Stimulated activated memory B cell treated with anti-CD40 and anti-IgM and Interleukin-4, amounts not matched to agents 10 μg/mL and 1 μg/mL and 100 μg/mL, for 72 hours (primary cell): ENCODE results near the gene RECQL5.
A peak's percentile ranks its signal among the peaks of the same experiment; 100 is the strongest.

Source experiments
- ATAC-seq: fragments of 150-1000 bp; cut with Tn5 transposase; 2 replicates; pipeline ENCODE4 v1.10.0; 2021
- H3K27ac Mint-ChIP-seq: one replicate; pipeline ENCODE4 v1.8.0; 2022; ENCODE audit warnings: mild to moderate bottlenecking, mixed read lengths
- H3K27me3 Mint-ChIP-seq: one replicate; pipeline ENCODE4 v1.8.0; 2022; ENCODE audit warnings: mixed read lengths
- H3K36me3 Mint-ChIP-seq: one replicate; pipeline ENCODE4 v1.8.0; 2022; ENCODE audit warnings: mixed read lengths
- H3K4me1 Mint-ChIP-seq: one replicate; pipeline ENCODE4 v1.8.0; 2022; ENCODE audit warnings: mixed read lengths
- H3K4me3 Mint-ChIP-seq: one replicate; pipeline ENCODE4 v1.8.0; 2022; ENCODE audit warnings: mild to moderate bottlenecking, moderate library complexity, mixed read lengths
- H3K9me3 Mint-ChIP-seq: one replicate; pipeline ENCODE4 v1.8.0; 2022; ENCODE audit warnings: mixed read lengths

The RECQL5 gene

DNA sequence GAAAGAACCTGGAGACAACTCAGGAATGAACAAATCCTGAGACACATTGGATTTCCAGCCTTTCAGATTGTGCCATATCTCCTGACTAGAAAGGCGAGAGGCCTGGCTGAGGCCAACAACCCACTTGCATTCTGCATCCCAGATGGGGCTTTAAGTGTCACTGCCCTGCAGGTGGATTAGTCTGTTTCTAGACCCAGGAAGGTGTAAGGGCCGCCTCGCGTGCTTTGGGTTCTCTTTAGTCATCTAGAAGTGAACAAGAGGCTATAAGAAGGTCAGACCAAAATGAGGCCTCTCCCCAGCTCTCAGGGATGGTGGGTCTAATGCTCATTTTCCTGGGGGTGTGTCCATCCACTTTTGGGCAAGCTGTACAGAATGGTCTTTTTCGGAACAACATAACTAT lies 5.1 kb upstream of the RECQL5 start:
- H3K36me3 Mint-ChIP-seq: peaks cover 23% of the 10 kb centered on the region
- no peak overlapping the region for H3K4me3 Mint-ChIP-seq
- peaks cover 28% of the 10 kb centered on the region for H3K4me1 Mint-ChIP-seq
- no peak for ATAC-seq
- no peaks in the 10 kb centered on the region for H3K9me3 Mint-ChIP-seq
- no peaks in the 10 kb centered on the region for H3K27me3 Mint-ChIP-seq
- H3K27ac Mint-ChIP-seq: no peak overlapping the region

DNA sequence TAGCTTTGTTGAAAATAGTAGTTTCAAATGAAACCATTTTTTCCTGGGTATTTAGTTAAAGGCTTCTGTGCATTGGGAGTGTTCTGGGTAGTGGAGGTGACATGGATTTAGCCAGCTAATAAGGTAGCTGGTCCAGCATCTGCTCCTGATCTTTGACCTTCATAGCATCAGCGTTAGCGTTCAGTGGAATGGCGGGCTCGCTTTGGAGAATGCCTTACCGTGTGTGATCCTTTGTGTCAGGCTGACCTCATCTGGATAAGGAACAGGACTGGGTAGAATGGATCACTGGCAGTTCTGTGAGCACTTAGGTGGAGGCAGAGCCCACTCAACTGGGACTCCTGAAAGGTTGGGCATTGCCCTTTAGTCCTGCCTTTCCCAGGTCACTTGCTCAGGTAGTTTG lies 3.9 kb upstream of the RECQL5 start:
- Mint-ChIP-seq H3K9me3 (no peaks in the 10 kb centered on the region), H3K36me3 (peaks cover 23% of the 10 kb centered on the region), H3K4me1 (peaks cover 32% of the 10 kb centered on the region), H3K27ac (no peak overlapping the region), H3K4me3 (no peak overlapping the region), H3K27me3 (no peaks in the 10 kb centered on the region)
- ATAC-seq: no peak

DNA sequence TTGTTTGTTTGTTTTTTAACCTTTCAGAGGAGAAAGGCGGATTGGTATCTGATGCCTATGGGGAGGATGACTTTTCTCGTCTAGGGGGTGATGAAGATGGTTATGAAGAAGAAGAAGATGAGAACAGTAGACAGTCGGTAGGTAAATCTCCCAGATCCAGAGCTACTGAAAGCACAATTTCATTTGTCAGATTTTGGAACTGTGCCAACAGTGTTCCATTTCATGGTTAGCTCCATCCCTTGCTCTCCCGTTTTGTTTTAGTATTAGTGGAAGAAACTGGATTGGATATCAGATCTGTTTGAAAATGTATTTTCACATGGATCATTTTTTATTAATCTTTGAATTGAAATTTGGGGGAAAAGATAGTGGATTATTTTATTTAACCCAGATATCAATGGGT lies 1.5 kb upstream of the RECQL5 start:
- Mint-ChIP-seq H3K27me3 (no peaks in the 10 kb centered on the region), H3K36me3 (peaks cover 23% of the 10 kb centered on the region), H3K27ac (no peak overlapping the region), H3K4me3 (no peak overlapping the region), H3K9me3 (no peaks in the 10 kb centered on the region), H3K4me1 (peaks cover 43% of the 10 kb centered on the region)
- ATAC-seq: no peak

DNA sequence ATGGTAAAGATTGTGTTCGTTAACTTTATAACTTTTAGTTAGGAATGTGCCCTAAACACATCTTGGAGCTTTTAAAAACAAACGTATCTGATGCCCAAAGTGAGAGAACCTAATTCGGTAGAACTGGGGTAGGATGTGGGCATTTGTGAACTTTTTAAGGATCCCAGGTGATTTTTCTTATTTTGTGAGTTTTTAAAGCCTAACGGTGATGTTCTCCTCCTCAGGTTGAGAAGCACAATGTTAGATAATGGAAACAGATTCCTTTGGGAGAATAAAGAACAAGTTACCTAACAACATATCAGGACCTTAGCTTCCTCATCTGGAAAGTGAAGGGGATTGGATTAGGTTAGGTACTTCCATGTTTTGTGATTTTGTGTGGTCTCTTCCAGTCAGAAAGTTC lies 871 bp upstream of the RECQL5 start:
- Mint-ChIP-seq H3K9me3 (no peaks in the 10 kb centered on the region), H3K36me3 (peaks cover 23% of the 10 kb centered on the region), H3K4me3 (no peak overlapping the region)

DNA sequence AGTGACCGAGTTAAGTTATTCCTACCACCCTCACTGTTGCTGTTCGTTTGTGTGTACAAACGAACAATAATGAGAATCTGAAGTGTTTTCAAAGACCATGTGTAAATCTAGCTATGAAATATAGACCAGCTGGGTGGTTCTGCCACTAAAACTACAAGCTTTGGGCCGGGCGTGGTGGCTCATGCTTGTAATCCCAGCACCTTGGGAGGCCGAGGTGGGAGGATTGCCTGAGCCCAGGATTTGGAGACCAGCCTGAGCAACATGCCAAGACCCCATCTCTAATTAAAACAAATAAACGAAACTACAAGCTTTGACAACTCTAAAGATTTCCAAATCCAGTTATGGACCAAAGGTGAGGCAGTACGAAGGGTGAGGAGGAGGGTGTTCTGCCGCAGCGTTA lies 973 bp downstream of the RECQL5 start:
- H3K4me1 Mint-ChIP-seq: peaks cover 43% of the 10 kb centered on the region
- H3K9me3 Mint-ChIP-seq: no peaks in the 10 kb centered on the region
- ATAC-seq: no peak
- peak overlapping the region; percentile 41 for H3K4me3 Mint-ChIP-seq
- no peak overlapping the region for H3K27ac Mint-ChIP-seq
- H3K36me3 Mint-ChIP-seq: peaks cover 23% of the 10 kb centered on the region
- no peaks in the 10 kb centered on the region for H3K27me3 Mint-ChIP-seq

More for the DNA sequence above, 871 bp upstream of the RECQL5 start:
- ATAC-seq: no peak
- H3K27me3 Mint-ChIP-seq: no peaks in the 10 kb centered on the region
- H3K27ac Mint-ChIP-seq: no peak overlapping the region
- H3K4me1 Mint-ChIP-seq: peaks cover 43% of the 10 kb centered on the region

DNA sequence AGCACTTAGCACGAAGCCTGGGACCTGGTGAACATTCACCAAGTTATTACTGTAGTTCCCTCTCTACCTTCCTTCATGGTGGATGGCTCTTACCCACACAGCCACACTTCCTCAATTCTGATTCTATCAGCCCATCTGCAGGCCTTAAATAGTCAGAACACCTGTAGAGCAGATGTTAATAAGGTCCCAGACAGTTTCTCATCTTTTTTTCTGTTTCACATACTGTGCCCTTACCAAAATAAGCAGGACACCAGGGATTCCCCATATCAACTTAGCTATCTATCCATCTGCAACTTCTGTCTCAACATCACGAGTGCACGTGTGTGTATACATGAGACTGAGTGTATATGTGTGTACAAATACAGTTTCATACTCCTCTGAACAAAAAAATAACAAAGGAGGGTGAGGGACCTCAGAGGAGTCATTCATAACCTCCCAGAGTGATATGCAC lies 2.8 kb downstream of the RECQL5 start:
- H3K9me3 Mint-ChIP-seq: no peaks in the 10 kb centered on the region
- no peaks in the 10 kb centered on the region for H3K27me3 Mint-ChIP-seq
- no peak overlapping the region for H3K27ac Mint-ChIP-seq
- H3K4me3 Mint-ChIP-seq: peak overlapping the region; percentile 38
- peak; percentile 94 for ATAC-seq
- peaks cover 36% of the 10 kb centered on the region for H3K4me1 Mint-ChIP-seq
- H3K36me3 Mint-ChIP-seq: peaks cover 15% of the 10 kb centered on the region

DNA sequence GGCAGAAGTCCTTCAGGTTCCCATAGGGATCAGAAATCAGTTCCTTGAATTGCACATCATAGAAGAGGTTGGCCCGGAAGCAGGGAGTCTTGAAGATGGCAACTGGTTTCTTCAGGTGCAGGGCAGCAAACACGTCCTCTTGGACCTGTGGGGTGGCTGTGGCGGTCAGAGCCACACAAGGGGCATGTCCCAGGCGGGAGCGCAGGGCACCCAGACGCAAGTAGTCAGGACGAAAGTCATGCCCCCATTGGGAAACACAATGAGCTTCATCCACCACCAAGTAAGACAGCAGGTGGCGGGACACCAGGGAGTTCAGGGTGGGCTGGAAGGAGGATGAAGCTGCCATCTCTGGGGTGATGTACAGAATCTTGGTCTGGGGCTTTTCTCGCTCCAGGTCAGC lies 4.4 kb downstream of the RECQL5 start:
- H3K4me1 Mint-ChIP-seq: peaks cover 28% of the 10 kb centered on the region
- ATAC-seq: no peak
- H3K36me3 Mint-ChIP-seq: peaks cover 7% of the 10 kb centered on the region
- H3K27ac Mint-ChIP-seq: peak overlapping the region; percentile 48
- no peaks in the 10 kb centered on the region for H3K9me3 Mint-ChIP-seq
- H3K27me3 Mint-ChIP-seq: no peaks in the 10 kb centered on the region
- no peak overlapping the region for H3K4me3 Mint-ChIP-seq

DNA sequence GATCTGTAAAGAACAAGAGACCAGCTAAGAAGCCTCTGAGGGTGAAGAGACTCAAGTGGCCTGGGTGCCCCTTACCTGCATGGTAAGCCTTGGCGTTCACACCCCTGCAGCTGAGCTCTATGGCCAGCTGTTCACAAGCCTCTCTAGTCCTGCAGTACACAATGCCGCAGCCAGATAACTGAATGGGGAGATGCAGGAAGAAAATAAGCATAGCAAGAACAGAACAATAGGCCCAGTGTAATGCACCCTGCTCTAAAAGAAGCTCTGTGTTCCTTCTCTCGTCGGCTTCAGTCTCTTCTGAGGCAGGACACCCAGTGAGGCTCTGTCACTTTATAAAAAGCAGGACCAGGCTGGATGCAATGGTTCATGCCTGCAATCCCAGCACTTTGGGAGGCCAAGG lies 5.4 kb downstream of the RECQL5 start:
- Mint-ChIP-seq H3K27me3 (no peaks in the 10 kb centered on the region), H3K27ac (no peak overlapping the region), H3K36me3 (peaks cover 13% of the 10 kb centered on the region), H3K9me3 (no peaks in the 10 kb centered on the region), H3K4me3 (no peak overlapping the region), H3K4me1 (peaks cover 28% of the 10 kb centered on the region)
- no peak for ATAC-seq

DNA sequence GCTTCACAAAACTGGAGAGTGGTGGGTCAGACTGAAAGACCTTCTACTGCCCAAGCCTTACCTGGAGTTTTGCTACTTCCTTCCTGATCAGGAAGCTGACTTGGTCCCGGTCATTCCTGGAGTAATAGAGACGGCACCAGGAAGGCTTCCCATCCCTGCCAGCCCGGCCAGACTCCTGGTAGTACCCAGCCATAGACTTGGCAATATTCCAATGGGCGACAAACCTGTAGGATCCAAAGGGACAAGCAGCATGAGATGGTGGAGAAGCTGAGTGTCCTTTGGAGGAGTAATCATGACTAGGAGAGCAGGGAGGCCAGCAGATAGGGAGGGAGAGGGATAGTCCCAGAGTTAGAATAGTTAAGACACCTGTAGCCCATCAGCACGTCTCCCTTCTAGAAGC lies 8.7 kb downstream of the RECQL5 start:
- no peaks in the 10 kb centered on the region for H3K27me3 Mint-ChIP-seq
- H3K4me1 Mint-ChIP-seq: peaks cover 11% of the 10 kb centered on the region
- no peak overlapping the region for H3K27ac Mint-ChIP-seq
- H3K4me3 Mint-ChIP-seq: no peak overlapping the region
- peaks cover 22% of the 10 kb centered on the region for H3K36me3 Mint-ChIP-seq
- no peak for ATAC-seq
- H3K9me3 Mint-ChIP-seq: no peaks in the 10 kb centered on the region

DNA sequence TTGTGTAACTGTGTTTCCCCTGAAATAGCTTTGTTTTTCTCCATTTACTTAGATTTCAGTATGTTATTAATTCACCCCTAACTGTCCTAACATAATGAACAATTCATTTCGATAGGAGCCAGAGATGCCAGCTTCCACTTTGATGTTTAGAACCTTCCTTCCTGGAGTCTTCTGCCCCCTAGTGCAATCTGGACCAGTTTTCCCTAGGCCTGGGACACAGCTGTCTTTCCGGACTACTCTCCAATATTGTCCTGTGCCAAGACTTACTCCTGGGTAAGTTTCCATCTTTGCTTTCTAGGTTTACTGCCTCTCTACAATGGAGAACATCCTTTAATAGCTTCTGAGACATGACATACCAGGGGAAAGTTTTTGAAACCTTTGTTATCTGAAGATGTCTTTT lies 12.8 kb downstream of the RECQL5 start:
- Mint-ChIP-seq H3K9me3 (no peaks in the 10 kb centered on the region), H3K4me1 (peaks cover 12% of the 10 kb centered on the region), H3K27me3 (no peaks in the 10 kb centered on the region), H3K27ac (no peak overlapping the region), H3K36me3 (peaks cover 45% of the 10 kb centered on the region), H3K4me3 (no peak overlapping the region)
- ATAC-seq: no peak

DNA sequence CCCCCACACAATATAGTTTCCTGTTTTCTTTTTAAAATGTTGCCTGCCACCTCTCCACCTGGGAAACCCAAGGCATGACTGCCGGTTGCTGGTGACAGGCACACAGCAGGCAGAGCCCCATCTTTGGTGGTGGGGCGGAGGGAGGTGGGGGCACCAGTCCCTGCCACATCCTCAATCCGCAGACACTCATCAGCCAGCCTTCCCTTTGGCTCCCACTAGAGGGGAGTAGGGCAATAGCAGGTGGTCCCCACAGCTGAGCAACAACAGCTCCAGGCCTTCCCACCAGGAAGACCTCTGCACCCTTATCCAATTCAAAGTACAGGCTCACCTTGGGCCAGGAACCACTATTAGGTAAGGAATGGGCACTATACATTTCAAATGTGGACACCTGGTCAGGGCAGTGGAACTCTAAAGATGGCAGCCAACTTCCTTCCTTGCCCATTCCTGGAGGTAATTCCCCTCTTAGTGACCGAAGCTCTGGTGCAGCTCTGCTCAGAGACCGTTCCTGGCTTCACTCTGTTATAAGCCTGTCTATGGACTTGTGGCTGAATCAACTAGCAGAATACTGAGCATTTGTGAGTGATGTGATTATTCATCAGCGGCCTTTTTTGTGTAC lies 13.9 kb downstream of the RECQL5 start:
- H3K27ac Mint-ChIP-seq: peak overlapping the region; percentile 70
- H3K4me3 Mint-ChIP-seq: no peak overlapping the region
- peak; percentile 56 for ATAC-seq
- H3K4me1 Mint-ChIP-seq: peaks cover 12% of the 10 kb centered on the region
- H3K36me3 Mint-ChIP-seq: peaks cover 57% of the 10 kb centered on the region
- H3K27me3 Mint-ChIP-seq: no peaks in the 10 kb centered on the region
- H3K9me3 Mint-ChIP-seq: no peaks in the 10 kb centered on the region

DNA sequence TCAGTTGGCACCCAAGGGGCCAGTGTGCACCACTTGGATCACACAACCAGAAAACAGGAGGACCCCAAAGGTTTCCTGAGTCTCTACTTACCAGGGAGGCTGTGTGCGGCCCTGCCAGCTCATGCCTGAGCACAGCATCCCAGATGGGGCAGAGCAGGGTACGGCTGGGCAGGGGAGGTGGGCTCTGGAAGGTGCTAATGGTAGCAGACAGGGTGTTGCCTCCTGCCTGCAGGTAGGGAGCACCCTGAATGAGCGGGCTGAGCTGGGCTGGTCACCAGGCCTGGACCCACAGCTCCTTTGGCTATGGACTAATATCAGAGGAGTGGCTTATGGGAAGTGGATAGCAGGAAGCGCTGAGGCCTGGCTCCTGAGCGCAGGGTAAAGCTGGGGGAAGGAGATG lies 14.6 kb downstream of the RECQL5 start:
- Mint-ChIP-seq H3K4me3 (no peak overlapping the region), H3K4me1 (peaks cover 12% of the 10 kb centered on the region), H3K36me3 (peaks cover 64% of the 10 kb centered on the region), H3K27me3 (no peaks in the 10 kb centered on the region), H3K9me3 (no peaks in the 10 kb centered on the region), H3K27ac (peak overlapping the region; percentile 70)
- no peak for ATAC-seq

DNA sequence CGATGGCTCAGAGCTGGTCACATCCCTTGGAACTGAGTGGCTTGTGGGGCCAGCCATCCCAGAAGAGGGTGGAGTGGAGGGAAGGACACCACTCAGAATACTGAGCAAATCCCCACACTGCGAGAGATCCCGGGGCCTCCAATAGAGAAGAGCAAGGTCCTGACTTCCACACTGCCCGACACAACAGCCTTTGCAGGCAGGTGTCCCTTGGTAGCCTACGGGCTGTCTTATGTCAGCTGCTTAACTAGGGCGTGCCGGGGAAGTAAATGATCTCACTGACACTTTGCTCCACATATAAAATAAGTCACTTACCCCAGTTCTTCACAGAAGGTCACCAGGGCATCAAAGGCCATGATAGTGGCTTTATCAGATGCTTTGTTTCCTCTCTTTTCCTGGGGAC lies 16.1 kb downstream of the RECQL5 start:
- Mint-ChIP-seq H3K4me1 (peaks cover 22% of the 10 kb centered on the region), H3K9me3 (no peaks in the 10 kb centered on the region), H3K27ac (no peak overlapping the region), H3K27me3 (no peaks in the 10 kb centered on the region), H3K36me3 (peaks cover 58% of the 10 kb centered on the region), H3K4me3 (no peak overlapping the region)
- ATAC-seq: no peak

DNA sequence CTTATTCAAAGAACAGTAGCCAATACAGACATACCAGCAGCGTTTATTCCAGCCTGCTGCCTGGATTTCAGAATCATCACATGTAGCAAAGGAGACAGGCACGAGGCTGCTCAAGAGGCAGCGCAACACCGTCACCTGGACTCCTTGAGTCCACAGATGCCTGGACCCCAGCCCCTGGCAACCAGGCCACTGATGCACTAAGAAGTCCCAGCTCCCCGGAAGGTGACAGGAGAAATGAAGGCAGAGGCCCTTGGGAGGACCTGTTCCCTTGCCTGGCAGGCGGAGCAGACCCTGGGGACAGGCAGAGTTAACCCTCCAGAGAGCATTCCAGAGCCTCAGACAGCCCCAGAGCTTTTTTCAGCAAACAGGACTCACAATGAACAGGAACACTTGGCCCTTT lies 17.3 kb downstream of the RECQL5 start:
- Mint-ChIP-seq H3K4me3 (no peak overlapping the region), H3K4me1 (peaks cover 25% of the 10 kb centered on the region), H3K27ac (no peak overlapping the region), H3K9me3 (no peaks in the 10 kb centered on the region), H3K27me3 (no peaks in the 10 kb centered on the region), H3K36me3 (peaks cover 58% of the 10 kb centered on the region)
- ATAC-seq: no peak

DNA sequence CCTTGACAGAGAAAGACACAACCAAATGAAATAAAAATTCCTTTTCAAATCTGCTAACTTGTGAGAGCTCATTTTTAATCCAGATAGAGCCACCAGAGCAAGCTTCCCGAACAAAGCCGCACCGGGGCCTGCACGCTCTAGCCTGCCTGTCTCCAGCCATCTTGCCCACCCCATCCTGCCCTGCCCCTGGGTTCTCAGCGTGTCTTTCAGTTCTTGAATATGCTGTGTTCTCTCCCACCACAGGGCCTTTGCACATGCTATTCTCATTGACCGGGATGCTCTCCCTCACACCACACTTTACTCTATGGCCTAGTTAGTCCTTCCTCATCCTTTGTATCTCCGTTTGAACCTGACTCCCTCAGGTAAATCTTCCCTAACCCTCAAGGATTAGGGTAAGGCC lies 19.0 kb downstream of the RECQL5 start:
- no peak for ATAC-seq
- Mint-ChIP-seq H3K27ac (no peak overlapping the region), H3K9me3 (no peaks in the 10 kb centered on the region), H3K27me3 (no peaks in the 10 kb centered on the region), H3K4me3 (no peak overlapping the region), H3K4me1 (peaks cover 18% of the 10 kb centered on the region), H3K36me3 (peaks cover 54% of the 10 kb centered on the region)

DNA sequence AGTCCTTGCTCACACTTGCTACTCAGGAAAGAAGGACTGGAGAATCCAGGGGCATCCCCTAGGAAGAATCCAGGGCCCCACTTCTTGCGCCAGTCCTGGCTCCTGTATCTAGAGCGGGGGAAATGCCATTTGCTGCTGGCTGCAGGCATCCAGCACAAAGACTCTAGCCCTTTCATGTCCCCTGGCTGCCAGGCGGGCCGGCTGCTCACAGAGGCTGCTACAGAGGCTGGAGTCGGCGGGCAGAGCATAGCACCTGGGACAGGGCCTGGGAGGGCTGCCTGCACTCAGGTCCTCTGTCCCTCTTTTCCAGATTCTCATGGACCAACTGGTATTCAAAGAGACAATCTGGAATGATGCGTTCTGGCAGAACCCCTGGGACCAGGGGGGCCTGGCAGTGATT lies 19.9 kb downstream of the RECQL5 start:
- ATAC-seq: no peak
- H3K9me3 Mint-ChIP-seq: no peaks in the 10 kb centered on the region
- no peak overlapping the region for H3K4me3 Mint-ChIP-seq
- peaks cover 13% of the 10 kb centered on the region for H3K4me1 Mint-ChIP-seq
- H3K27ac Mint-ChIP-seq: peak overlapping the region; percentile 81
- H3K36me3 Mint-ChIP-seq: peaks cover 50% of the 10 kb centered on the region
- H3K27me3 Mint-ChIP-seq: no peaks in the 10 kb centered on the region

DNA sequence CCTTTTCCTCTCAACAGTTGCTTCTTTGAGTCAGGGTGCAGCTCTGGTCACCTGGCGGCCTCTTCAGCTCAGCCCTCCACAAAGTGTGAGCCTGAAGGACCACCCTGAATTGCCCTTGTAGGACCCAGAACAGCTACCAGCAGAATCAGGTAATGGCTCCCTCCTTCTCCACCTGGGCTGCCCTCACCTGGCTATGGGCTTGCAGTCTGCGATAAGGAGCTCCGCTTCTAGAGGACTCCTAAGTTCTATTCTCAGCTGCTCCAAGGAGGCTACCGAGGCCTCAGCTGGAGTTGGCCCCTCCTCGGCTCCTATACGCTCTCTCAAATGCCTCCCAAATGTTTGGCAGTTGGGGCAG lies 20.3 kb downstream of the RECQL5 start:
- H3K27me3 Mint-ChIP-seq: no peaks in the 10 kb centered on the region
- peaks cover 13% of the 10 kb centered on the region for H3K4me1 Mint-ChIP-seq
- no peak overlapping the region for H3K4me3 Mint-ChIP-seq
- H3K36me3 Mint-ChIP-seq: peaks cover 49% of the 10 kb centered on the region
- no peaks in the 10 kb centered on the region for H3K9me3 Mint-ChIP-seq
- no peak for ATAC-seq
- H3K27ac Mint-ChIP-seq: peak overlapping the region; percentile 81
